Measurements from ENCODE around the gene LEF1.

DNA sequence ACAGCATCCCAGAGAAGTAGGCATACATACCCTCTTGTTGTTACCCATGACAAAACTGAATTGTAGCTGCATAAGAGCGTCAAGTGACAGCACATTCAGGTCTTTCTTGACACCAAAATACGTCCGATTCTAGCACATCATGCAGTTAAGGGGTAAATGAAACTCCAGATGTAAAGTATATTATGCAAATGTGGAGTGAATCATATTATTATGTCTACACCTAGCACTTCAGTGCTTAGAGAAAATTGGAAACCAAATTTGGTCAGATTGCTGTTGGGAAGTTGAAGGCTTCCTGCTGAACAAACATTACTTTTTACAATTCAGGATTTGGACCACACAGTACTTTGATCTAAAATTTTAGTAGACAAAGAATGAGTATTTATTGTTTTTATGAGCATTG is 24.2 kb upstream of the LEF1 start:
- TF ChIP-seq, protein P1, sequence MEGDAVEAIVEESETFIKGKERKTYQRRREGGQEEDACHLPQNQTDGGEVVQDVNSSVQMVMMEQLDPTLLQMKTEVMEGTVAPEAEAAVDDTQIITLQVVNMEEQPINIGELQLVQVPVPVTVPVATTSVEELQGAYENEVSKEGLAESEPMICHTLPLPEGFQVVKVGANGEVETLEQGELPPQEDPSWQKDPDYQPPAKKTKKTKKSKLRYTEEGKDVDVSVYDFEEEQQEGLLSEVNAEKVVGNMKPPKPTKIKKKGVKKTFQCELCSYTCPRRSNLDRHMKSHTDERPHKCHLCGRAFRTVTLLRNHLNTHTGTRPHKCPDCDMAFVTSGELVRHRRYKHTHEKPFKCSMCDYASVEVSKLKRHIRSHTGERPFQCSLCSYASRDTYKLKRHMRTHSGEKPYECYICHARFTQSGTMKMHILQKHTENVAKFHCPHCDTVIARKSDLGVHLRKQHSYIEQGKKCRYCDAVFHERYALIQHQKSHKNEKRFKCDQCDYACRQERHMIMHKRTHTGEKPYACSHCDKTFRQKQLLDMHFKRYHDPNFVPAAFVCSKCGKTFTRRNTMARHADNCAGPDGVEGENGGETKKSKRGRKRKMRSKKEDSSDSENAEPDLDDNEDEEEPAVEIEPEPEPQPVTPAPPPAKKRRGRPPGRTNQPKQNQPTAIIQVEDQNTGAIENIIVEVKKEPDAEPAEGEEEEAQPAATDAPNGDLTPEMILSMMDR (IDR thresholded peaks at IDR 0.05; ENCODE audit: insufficient read depth, low read depth, low read length), result no peak
- TF ChIP-seq EZH2 (IDR thresholded peaks at IDR 0.05; ENCODE audit: insufficient read depth, low read length), result no peak
